ENCODE measurements around the gene HS3ST2.

Gene HS3ST2

DNA sequence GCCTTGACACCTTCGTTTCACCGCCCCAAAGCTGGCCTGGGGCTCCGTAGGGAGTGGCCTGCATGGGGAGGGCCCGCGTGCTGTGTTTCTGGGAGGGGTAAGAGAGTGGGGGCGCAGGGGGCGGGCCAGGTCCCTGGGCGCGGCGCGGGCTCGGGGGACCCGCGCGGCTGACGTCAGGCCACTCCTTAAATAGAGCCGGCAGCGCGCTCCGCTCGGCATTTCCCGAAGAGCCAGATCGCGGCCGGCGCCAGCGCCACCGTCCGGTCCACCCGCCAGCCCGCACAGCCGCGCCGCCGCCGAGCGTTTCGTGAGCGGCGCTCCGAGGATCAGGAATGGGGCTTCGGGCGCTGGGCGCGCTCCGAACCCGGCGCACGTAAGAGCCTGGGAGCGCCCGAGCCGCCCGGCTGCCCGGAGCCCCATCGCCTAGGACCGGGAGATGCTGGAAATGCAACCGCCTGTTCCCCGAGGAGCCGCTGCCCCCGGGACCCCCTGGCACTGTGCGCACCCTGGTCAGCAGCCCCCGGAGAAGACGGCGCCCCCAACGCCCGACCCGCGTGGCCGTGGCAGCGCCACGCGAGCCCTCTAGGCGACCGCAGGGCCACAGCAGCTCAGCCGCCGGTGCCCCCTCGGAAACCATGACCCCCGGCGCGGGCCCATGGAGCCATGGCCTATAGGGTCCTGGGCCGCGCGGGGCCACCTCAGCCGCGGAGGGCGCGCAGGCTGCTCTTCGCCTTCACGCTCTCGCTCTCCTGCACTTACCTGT is at the start of gene HS3ST2:
Gene HS3ST2 (plus strand): TSS at position 215 of the 763 bp plus-strand sequence. CDS start 449 bp downstream, at position 664.
- Histone ChIP-seq H3K4me1 (ENCODE audit: control insufficient read depth, insufficient read depth, low read length) (no peaks in the 10 kb centered on the region), H3K36me3 (ENCODE audit: control insufficient read depth, insufficient read depth, low read length) (no peaks in the 10 kb centered on the region), H3K9me3 (ENCODE audit: control insufficient read depth, insufficient read depth, low read length) (no peaks in the 10 kb centered on the region), H3K4me3 (ENCODE audit: low read depth, low read length) (peak within 1 kb of the TSS; percentile 75), H3K9ac (ENCODE audit: low read depth, low read length) (no peak within 1 kb of the TSS), H3K27me3 (ENCODE audit: control insufficient read depth, insufficient read depth, low read length) (peaks cover 34% of the 10 kb centered on the region)

GRCh38 chr16:22764662-22765327 is 49.2 kb upstream of the HS3ST2 start:
- no peak overlapping the region for H3K9ac ChIP-seq (ENCODE audit: low read depth, low read length)
- H3K27me3 ChIP-seq (ENCODE audit: control insufficient read depth, insufficient read depth, low read length): no peaks in the 10 kb centered on the region
- H3K36me3 ChIP-seq (ENCODE audit: control insufficient read depth, insufficient read depth, low read length): no peaks in the 10 kb centered on the region
- peaks cover 13% of the 10 kb centered on the region for H3K4me1 ChIP-seq (ENCODE audit: control insufficient read depth, insufficient read depth, low read length)
- H3K4me3 ChIP-seq (ENCODE audit: low read depth, low read length): no peak overlapping the region
- H3K9me3 ChIP-seq (ENCODE audit: control insufficient read depth, insufficient read depth, low read length): no peaks in the 10 kb centered on the region

- Histone ChIP-seq H3K36me3 (ENCODE audit: control insufficient read depth, insufficient read depth, low read length) (no peaks in the 10 kb centered on the region), H3K9me3 (ENCODE audit: control insufficient read depth, insufficient read depth, low read length) (no peaks in the 10 kb centered on the region), H3K4me3 (ENCODE audit: low read depth, low read length) (no peak overlapping the region), H3K4me1 (ENCODE audit: control insufficient read depth, insufficient read depth, low read length) (peaks cover 13% of the 10 kb centered on the region), H3K9ac (ENCODE audit: low read depth, low read length) (no peak overlapping the region), H3K27me3 (ENCODE audit: control insufficient read depth, insufficient read depth, low read length) (no peaks in the 10 kb centered on the region)
These were observed 48.5 kb upstream of the HS3ST2 start for GRCh38 chr16:22765479-22765878.

DNA sequence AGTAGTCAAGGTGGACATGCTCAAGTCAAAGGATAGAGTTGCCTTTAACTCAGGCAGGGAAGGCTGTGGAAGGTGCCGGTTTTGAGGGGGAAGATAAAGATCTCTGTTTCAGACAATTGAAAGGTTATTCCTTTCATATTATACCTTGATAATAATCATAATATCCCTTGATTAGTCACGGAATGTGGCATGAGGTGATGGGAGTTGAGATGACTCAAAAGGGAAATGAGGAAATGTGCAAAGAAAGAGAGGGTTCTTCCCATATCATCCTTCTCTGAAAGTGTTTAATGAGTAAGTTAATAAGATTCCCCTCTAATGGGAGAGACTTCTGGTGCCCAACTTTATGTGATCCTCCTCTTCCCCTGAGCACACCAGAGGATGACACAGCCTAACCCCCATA is 43.1 kb upstream of the HS3ST2 start:
- no peak overlapping the region for H3K9ac ChIP-seq (ENCODE audit: low read depth, low read length)
- H3K4me1 ChIP-seq (ENCODE audit: control insufficient read depth, insufficient read depth, low read length): no peaks in the 10 kb centered on the region
- H3K36me3 ChIP-seq (ENCODE audit: control insufficient read depth, insufficient read depth, low read length): no peaks in the 10 kb centered on the region
- no peaks in the 10 kb centered on the region for H3K27me3 ChIP-seq (ENCODE audit: control insufficient read depth, insufficient read depth, low read length)
- no peak overlapping the region for H3K4me3 ChIP-seq (ENCODE audit: low read depth, low read length)
- H3K9me3 ChIP-seq (ENCODE audit: control insufficient read depth, insufficient read depth, low read length): no peaks in the 10 kb centered on the region

- Histone ChIP-seq H3K36me3 (ENCODE audit: control insufficient read depth, insufficient read depth, low read length) (no peaks in the 10 kb centered on the region), H3K4me1 (ENCODE audit: control insufficient read depth, insufficient read depth, low read length) (no peaks in the 10 kb centered on the region), H3K27me3 (ENCODE audit: control insufficient read depth, insufficient read depth, low read length) (no peaks in the 10 kb centered on the region), H3K9me3 (ENCODE audit: control insufficient read depth, insufficient read depth, low read length) (no peaks in the 10 kb centered on the region), H3K4me3 (ENCODE audit: low read depth, low read length) (no peak overlapping the region), H3K9ac (ENCODE audit: low read depth, low read length) (no peak overlapping the region)
These were observed 42.4 kb upstream of the HS3ST2 start for GRCh38 chr16:22771551-22771950.

DNA sequence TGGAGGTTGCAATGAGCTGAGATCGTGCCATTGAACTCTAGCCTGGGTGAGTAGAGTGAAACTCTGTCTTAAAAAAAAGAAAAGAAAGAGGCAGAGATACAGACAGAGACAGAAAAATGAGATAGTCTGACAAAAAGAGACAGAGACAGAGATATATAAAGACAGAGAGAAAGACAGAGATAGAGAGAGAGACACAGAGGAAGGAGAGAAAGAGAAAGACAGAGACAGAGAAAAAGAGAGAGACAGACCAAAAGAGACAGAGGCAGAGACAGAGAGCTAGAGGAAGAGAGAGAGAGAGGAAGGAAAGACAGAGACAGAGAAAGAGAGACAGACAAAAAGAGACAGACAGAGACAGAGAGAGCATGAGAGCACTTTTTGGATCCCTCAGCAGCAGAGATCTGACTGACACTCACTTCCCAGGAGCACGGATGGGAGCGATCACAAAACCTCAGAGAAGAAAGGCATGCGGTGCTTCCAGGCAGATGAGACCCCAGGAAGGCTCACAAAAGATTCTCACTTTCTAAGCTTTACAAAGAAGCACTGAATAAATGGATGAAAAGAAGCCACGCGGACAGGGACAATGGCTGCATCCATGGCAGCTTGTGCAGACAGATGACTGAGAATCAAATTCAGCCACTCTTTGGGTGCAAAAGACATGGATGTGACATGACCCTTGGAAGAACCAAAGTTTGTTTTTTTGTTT is 38.6 kb upstream of the HS3ST2 start:
- H3K27me3 ChIP-seq (ENCODE audit: control insufficient read depth, insufficient read depth, low read length): no peaks in the 10 kb centered on the region
- H3K4me3 ChIP-seq (ENCODE audit: low read depth, low read length): no peak overlapping the region
- H3K36me3 ChIP-seq (ENCODE audit: control insufficient read depth, insufficient read depth, low read length): no peaks in the 10 kb centered on the region
- no peaks in the 10 kb centered on the region for H3K9me3 ChIP-seq (ENCODE audit: control insufficient read depth, insufficient read depth, low read length)
- no peaks in the 10 kb centered on the region for H3K4me1 ChIP-seq (ENCODE audit: control insufficient read depth, insufficient read depth, low read length)
- H3K9ac ChIP-seq (ENCODE audit: low read depth, low read length): no peak overlapping the region

GRCh38 chr16:22781480-22781879 is 32.5 kb upstream of the HS3ST2 start:
- Histone ChIP-seq H3K9ac (ENCODE audit: low read depth, low read length) (no peak overlapping the region), H3K9me3 (ENCODE audit: control insufficient read depth, insufficient read depth, low read length) (no peaks in the 10 kb centered on the region), H3K4me1 (ENCODE audit: control insufficient read depth, insufficient read depth, low read length) (no peaks in the 10 kb centered on the region), H3K27me3 (ENCODE audit: control insufficient read depth, insufficient read depth, low read length) (no peaks in the 10 kb centered on the region), H3K4me3 (ENCODE audit: low read depth, low read length) (no peak overlapping the region), H3K36me3 (ENCODE audit: control insufficient read depth, insufficient read depth, low read length) (no peaks in the 10 kb centered on the region)

- no peaks in the 10 kb centered on the region for H3K4me1 ChIP-seq (ENCODE audit: control insufficient read depth, insufficient read depth, low read length)
- H3K9ac ChIP-seq (ENCODE audit: low read depth, low read length): no peak overlapping the region
- no peaks in the 10 kb centered on the region for H3K9me3 ChIP-seq (ENCODE audit: control insufficient read depth, insufficient read depth, low read length)
- no peaks in the 10 kb centered on the region for H3K36me3 ChIP-seq (ENCODE audit: control insufficient read depth, insufficient read depth, low read length)
- H3K4me3 ChIP-seq (ENCODE audit: low read depth, low read length): no peak overlapping the region
- no peaks in the 10 kb centered on the region for H3K27me3 ChIP-seq (ENCODE audit: control insufficient read depth, insufficient read depth, low read length)
These were observed 31.6 kb upstream of the HS3ST2 start for GRCh38 chr16:22782314-22782713.

GRCh38 chr16:22784690-22785214 is 29.2 kb upstream of the HS3ST2 start:
- Histone ChIP-seq H3K4me3 (ENCODE audit: low read depth, low read length) (no peak overlapping the region), H3K36me3 (ENCODE audit: control insufficient read depth, insufficient read depth, low read length) (no peaks in the 10 kb centered on the region), H3K27me3 (ENCODE audit: control insufficient read depth, insufficient read depth, low read length) (no peaks in the 10 kb centered on the region), H3K4me1 (ENCODE audit: control insufficient read depth, insufficient read depth, low read length) (no peaks in the 10 kb centered on the region), H3K9ac (ENCODE audit: low read depth, low read length) (no peak overlapping the region), H3K9me3 (ENCODE audit: control insufficient read depth, insufficient read depth, low read length) (no peaks in the 10 kb centered on the region)

DNA sequence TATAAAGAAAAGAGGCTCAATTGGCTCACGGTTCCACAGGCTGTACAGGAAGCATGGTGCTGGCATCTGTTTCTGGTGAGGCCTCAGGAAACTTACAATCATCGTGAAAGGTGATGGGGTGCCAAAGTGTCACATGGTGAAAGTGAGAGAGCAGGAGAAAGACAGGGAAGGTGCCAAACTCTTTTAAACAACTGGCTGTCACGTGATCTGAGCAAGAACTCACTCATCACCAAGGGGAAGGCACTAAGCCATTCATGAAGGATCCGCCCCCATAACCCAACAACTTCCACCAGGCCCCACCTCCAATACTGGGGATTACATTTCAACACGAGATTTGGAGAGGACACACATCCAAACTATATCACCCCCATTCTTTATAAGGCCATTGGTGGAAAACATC is 28.4 kb upstream of the HS3ST2 start:
- no peaks in the 10 kb centered on the region for H3K27me3 ChIP-seq (ENCODE audit: control insufficient read depth, insufficient read depth, low read length)
- no peak overlapping the region for H3K4me3 ChIP-seq (ENCODE audit: low read depth, low read length)
- no peaks in the 10 kb centered on the region for H3K36me3 ChIP-seq (ENCODE audit: control insufficient read depth, insufficient read depth, low read length)
- H3K9ac ChIP-seq (ENCODE audit: low read depth, low read length): no peak overlapping the region
- H3K4me1 ChIP-seq (ENCODE audit: control insufficient read depth, insufficient read depth, low read length): no peaks in the 10 kb centered on the region
- no peaks in the 10 kb centered on the region for H3K9me3 ChIP-seq (ENCODE audit: control insufficient read depth, insufficient read depth, low read length)

DNA sequence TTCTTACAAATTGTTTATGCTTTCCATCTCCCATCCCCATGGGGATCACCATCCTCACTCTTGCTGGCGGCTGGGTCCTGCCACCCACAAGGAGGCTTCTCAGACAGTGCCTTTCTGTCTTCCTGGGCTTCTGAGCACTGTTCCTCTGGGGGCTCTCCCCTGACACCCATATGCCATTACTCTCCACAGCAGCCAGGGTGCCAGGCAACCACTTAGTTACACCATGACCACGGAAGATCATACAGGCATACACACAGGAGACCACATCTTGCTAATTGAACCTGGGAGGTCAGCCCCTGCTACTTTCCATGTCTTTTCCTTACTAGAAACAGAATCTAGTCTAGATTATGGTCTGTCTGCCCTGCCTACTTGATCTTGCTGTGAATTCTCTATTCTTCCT is 27.7 kb upstream of the HS3ST2 start:
- no peaks in the 10 kb centered on the region for H3K9me3 ChIP-seq (ENCODE audit: control insufficient read depth, insufficient read depth, low read length)

More for the DNA sequence above, 27.7 kb upstream of the HS3ST2 start:
- Histone ChIP-seq H3K27me3 (ENCODE audit: control insufficient read depth, insufficient read depth, low read length) (no peaks in the 10 kb centered on the region), H3K4me3 (ENCODE audit: low read depth, low read length) (no peak overlapping the region), H3K9ac (ENCODE audit: low read depth, low read length) (no peak overlapping the region), H3K4me1 (ENCODE audit: control insufficient read depth, insufficient read depth, low read length) (no peaks in the 10 kb centered on the region), H3K36me3 (ENCODE audit: control insufficient read depth, insufficient read depth, low read length) (no peaks in the 10 kb centered on the region)

Measured in iPS-15b (cell line).